ENCODE results near the gene PIGS.

DNA sequence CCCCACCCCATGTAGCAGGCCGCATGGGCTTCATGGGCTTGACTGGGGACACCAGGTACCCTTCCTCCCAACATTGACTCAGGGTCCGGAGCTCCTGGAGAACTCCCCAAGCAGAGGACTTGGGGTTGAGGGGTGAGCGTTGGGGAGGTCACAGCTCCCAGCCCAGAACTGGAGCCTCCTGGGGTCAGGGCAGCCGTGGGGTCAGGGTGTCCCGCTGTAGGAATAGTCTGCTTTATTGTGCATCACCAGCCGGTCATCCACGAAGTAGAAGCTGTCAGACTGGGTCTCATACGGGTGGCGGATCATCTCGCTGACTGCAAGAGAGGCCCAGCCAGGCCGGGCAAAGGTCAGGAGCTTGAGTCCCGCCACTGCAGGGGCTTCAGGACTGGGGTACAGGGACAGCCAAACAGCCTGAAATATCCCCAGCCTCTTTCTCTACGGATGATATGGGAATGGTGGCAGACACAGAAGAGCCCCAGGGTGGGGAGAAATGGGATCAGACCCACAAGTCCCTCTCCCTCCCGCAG lies 24.2 kb downstream of the PIGS start:
- no peak for TF ChIP-seq RAD21 (IDR thresholded peaks at IDR 0.05; ENCODE audit: low read length)
- TF ChIP-seq, protein P1, sequence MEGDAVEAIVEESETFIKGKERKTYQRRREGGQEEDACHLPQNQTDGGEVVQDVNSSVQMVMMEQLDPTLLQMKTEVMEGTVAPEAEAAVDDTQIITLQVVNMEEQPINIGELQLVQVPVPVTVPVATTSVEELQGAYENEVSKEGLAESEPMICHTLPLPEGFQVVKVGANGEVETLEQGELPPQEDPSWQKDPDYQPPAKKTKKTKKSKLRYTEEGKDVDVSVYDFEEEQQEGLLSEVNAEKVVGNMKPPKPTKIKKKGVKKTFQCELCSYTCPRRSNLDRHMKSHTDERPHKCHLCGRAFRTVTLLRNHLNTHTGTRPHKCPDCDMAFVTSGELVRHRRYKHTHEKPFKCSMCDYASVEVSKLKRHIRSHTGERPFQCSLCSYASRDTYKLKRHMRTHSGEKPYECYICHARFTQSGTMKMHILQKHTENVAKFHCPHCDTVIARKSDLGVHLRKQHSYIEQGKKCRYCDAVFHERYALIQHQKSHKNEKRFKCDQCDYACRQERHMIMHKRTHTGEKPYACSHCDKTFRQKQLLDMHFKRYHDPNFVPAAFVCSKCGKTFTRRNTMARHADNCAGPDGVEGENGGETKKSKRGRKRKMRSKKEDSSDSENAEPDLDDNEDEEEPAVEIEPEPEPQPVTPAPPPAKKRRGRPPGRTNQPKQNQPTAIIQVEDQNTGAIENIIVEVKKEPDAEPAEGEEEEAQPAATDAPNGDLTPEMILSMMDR (conservative IDR thresholded peaks at IDR 0.05; ENCODE audit: low read depth, low read length), result no peak

All from IMR-90 (cell line).